SIG-M5 (cell line): ENCODE results near the gene RTN3.
"Not testable (repeated sequence)": the region's sequence is repeated elsewhere in the genome, so short reads cannot be mapped to it uniquely, and the experiment has no call there.

Experiments
- DNase-seq: peaks from one replicate; lab custom pipeline; 2025; lab: John Stamatoyannopoulos, UW

The RTN3 gene

DNA sequence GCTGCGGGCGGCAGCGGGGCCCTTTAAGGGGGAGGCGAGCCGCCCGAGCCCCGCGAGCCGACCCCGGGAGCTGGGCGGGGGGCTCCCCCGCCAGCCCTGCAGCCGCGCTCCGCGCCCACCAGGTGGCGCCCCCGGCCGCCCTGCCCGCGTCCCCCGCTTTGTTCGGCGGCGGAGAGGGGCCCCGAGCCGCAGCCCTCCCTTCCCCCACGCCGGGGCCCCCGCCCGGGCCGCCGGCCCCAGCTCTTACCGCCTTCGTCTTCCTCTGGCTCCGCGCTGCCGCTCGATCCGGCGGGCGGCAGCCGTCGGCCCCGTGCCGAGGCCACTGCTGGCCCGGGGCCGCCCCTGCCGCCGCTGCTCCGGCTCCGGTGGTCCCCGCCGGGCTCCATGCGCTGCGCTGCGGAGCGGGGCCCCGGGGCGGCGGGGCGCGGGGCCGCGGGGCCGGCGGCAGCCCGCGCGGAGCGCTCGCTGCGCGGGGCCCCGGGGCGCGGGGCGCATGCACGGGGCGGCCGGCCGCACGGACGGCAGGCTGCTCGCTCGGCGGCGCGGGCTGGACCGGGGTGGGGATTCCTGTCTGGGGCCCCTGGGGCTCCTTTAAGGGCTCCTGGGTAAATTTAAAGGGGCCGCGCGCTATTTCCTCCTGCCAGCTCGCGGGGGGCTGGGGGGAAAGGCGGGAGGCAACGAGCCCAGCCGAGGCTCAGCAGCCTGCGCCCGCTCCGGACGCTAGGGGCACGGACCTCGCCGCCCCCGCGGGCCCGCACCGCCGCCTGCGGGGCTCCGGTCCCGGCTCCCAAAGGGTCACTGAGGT, 87.1 kb downstream of the RTN3 start, which contains the start of gene ZFTA:
ZFTA (minus strand) TSS at position 539 of the 805 bp plus-strand sequence; CDS start at position 386, 153 bp downstream.
- DNase-seq: no peak

DNA sequence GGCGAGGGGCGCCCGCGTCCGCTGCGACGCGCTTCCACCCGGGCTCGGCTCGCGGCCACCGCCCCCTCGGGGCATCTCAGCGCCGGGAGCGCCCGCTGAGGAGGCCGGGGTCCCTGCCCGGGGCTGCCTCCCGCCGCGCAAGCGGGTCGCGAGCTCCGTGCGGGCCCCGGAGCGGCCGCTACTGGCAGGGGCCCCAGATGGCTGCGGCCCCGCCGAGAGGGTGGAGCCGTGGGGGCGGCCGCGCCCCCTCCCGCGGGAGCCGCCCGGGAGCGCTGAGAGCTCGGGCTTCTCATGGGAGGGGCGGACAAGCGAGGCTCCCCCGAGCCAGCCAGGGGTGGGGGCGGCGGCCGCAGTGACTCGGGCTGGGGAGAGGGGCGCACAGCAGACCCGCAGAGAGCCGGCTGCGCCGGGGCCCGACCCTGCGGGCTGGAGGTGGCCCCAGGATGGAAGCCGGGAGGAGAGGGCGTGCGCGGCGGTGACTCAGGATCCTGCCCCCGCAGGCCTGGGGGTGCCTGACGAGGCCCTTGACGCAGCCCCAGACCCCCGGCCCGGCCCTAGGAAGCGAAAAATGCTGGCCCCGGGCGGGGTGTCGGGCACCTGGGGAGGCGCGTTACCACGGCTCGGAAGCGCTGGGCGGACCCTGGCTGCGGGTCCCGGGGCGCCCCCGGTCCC, 87.9 kb downstream of the RTN3 start:
- DNase-seq: no peak

DNA sequence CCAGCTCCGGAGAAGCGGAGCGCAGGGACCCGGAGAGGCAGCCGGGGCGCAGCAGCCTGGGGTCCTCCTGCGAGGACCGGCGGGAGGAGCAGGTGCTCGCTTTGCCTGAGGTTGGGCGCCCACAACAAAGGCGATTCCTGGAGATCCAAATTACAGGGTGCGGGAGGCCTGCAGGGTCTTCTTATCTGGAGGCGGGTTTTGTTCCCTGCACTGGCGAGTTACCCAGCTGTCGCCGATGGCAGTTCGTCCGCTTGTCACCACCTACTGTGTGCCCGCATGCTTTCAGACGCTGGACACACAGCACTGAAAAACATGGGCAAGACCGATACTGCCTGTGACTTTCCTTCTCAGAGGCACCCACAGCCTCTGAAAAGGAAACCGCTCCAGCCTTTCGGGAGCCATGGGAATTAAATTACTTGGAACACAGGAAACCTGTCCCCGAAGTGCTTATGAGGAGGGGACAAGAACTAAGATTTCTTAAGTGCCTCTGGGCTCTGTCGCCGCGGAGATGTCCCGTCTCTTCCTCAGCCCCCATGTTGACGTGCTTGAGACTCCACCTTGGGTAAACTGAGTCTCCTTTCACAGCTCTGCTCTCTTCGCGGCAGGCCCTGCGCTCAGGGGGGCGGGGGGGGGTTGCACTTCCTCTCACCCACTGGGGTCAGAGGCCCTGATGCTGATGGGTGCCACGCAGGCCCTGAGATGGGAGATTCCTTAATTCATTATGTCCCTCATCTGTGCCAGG, 88.6 kb downstream of the RTN3 start:
- DNase-seq: no peak

DNA sequence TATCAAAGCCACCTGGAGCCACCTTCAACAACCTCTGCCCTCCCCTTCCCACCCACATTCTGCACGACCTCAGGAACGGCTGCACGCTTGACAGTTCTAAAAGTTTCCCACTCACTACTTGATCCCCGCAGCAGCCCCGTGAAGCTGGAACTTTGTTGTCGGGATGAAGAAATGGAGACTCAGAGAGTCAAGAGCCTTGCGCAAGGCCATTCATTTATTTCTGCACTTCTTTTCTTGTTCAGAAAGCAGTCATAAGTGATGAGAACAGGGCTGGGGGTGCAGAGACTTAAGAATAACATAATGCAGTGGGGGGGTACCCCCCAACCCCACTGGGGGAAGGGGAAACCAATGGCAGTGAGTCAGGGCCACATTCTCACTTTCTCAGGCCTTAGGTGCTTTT, 89.5 kb downstream of the RTN3 start:
- no peak for DNase-seq

DNA sequence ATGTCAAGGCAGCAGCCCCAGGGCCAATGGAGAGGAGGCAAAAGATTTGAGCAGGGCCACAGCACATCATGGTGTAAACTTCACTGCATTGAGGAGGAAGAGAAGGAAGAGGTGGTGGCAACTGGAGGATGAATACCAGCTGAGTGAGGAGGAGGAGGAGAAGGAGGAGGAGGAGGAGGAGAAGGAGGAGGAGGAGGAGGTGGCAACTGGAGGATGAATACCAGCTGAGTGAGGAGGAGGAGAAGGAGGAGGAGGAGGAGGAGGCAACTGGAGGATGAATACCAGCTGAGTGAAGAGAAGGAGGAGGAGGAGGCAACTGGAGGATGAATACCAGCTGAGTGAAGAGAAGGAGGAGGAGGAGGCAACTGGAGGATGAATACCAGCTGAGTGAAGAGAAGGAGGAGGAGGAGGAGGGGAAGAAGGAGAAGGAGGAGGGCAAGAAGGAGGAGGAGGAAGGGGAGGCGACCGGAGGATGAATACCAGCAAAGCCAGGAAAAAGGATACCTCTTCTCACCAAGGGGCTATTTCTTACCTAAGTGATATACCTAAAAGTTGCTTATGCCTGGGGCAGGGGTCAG, 90.5 kb downstream of the RTN3 start:
- DNase-seq: not testable (repeated sequence)

DNA sequence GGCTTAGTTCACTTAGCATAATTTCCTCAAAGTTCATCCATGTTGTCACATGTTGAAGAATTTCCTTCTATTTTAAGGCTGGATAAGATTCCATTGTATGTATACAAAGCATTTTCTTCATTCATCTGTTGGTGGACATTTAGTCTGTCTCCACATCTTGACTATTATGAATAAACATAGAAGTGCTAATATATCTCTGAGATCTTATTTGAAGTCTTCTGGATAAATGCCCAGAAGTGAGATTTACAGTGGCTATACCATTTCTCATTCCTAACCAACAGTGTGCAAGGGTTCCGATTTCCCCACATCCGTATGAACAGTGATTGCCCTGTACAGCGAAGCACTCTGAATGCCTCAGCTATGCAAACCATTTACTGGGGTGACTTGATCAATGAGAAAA, 93.9 kb downstream of the RTN3 start:
- DNase-seq: no peak

DNA sequence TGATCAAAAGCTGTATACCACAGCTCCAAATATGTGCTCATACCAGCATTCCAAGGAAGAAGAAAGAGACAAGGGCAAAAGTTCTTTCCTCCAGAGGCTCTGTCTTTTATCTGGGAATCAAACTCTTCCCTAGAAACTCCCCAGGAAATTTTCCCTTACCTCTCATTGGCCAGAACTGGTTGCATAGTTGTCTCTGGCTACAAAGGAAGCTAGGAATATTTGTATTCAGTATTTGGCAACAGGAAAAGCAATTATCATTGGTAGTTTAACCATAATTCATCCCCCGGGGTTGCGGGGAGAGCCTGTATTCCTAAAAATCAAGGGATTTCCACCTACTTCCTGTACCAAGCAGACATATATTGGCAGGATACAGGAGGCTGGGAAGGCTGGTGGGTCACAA, 97.7 kb downstream of the RTN3 start:
- no peak for DNase-seq

DNA sequence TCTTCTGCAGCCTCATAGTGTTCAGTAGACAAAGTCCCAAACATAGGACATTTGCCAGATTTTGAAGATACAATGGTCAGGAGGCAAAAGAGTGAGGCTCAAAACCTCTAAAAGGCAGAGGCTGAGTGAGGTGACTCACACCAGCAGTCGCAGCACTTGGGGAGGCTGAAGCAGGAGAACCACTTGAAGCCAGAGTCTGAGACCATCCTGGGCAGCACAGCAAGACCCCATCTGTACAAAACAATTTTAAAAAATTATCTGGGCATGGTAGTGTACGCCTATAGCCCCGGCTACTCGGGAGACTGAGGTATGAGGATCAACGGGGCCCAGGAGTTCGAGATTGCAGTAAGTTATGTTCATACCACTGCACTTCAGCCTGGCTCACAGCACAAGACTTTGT, 101.4 kb downstream of the RTN3 start:
- DNase-seq: no peak

DNA sequence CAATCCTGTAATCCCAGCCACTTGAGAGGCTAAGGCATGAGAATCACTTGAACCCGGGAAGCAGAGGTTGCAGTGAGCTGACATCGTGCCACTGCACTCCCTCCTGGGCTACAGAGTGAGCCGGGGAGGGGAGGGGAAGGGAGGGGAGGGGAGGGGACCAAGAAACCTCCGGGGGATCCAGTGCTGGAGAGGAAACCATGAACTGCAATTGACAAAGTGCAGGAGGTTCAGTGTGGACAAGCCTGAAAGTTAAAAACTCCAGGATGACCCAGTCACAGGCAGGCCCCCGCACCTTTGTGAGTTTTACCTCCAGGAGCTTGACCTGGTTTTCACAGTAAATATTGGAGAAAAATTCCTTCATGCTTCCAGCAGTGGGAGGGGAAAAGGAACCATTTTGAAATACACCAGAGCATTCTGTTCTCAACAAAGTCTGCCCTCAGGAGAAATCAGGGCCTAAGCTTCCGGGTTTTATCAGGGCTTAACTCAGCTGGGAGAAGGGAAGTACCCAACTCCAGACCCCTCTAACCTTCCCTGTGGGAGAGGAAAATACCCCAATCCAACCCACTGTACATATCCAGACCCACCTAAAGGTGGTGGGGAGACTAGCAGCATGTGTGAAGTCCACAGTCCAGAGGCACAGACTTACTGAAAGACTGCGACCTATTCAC, 102.8 kb downstream of the RTN3 start:
- DNase-seq: no peak

DNA sequence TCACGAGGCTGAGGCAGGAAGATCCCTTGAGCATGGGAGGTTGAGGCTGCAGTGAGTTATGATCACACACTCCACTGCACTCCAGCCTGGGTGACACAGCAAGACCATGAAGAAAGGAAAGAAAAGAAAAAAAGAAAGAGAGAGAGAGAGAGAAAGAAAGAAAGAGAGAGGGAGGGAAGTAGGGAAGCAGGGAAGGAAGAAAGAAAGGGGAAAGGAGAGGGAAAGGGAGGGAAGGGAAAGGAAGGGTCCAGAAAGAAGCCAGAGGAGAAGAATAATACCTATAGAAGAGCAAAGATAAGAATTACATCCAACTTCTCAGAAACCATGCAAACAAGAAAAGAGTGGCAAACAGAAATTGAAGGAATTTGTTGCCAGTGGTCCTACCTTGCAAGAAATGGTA, 104.5 kb downstream of the RTN3 start:
- DNase-seq: no peak

DNA sequence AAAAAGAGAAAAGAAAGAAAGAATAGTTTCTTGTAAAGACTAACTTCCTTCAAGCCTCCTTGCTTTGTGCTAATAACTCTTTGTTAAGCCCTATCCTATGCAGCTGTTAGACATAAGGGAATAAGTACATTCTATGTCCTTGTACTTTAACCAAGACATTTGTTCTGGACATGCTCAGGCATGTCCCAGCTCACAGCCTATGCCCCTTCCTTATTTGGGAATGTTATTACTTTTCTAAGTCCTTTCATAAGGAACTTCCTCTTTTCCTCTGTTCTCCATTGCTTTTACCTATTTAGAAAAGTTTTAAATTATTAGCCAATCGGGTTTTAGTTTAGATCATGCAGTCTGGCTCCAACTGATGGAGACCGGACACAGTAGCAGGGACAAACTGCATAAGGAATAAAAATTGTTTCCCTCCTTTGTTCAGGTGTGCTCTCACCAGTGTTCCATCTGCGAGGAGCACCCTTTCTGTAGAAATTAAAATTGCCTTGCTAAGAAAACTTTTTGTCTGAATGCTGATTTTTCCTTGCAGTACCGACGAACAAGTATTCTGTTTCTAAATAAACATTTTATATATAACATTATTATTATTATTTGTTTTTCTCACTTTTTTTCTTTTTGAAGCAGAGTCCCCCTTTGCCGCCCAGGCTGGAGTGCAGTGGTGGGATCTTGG, 110.3 kb downstream of the RTN3 start:
- DNase-seq: no peak

DNA sequence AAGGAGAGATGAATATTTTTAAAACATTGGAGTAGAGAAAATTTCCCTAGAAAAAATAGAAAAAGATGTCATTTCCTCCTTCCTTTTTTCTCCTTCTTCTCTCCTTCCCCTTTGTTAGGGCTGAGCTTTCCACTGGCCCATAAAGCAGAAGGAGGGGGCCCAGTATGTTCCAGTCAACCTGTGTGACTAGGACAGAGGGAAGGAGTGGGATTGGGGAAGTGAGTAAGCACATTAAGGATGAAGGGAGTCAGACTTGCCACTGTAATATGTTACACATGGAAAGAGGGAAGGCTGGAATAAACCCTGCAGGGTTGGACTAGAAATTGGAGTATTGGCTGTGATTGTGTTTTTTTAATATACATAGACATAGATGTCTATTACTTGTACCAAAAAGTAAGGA, 111.9 kb downstream of the RTN3 start:
- no peak for DNase-seq

DNA sequence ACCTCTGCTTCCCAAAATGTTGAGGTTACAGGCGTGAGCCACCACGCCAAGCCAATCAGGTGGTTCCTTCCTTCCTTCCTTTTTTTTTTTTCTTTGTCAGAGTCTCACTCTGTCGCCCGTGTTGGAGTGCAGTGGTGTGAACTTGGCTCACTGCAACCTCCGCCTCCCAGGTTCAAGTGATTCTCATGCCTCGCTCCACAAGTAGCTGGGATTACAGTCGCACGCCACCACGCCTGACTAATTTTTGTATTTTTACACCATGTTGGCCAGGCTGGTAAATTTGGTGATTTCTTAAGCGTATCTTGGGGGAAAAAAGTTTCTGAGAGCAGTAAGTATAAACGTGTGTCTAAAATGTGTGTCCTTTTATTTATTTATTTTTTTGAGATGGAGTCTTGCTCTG, 113.8 kb downstream of the RTN3 start:
- no peak for DNase-seq

DNA sequence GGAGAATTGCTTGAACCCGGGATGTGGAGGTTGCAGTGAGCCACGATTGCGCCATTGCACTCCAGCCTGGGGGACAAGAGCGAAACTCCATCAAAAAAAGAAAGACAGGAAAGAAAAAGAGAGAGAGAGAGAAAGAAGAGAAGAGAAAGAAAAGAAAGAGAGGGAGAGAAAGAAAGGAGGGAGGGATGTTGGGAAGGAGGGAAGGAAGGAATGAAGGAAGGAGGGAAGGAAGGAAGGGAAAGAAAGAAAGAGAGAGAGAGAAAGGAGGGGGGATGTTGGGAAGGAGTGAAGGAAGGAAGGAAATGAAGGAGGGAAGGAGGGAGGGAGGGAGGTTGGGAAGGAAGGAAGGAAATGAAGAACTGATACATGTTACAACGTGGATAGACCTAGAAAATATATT, 119.6 kb downstream of the RTN3 start:
- DNase-seq: no peak

DNA sequence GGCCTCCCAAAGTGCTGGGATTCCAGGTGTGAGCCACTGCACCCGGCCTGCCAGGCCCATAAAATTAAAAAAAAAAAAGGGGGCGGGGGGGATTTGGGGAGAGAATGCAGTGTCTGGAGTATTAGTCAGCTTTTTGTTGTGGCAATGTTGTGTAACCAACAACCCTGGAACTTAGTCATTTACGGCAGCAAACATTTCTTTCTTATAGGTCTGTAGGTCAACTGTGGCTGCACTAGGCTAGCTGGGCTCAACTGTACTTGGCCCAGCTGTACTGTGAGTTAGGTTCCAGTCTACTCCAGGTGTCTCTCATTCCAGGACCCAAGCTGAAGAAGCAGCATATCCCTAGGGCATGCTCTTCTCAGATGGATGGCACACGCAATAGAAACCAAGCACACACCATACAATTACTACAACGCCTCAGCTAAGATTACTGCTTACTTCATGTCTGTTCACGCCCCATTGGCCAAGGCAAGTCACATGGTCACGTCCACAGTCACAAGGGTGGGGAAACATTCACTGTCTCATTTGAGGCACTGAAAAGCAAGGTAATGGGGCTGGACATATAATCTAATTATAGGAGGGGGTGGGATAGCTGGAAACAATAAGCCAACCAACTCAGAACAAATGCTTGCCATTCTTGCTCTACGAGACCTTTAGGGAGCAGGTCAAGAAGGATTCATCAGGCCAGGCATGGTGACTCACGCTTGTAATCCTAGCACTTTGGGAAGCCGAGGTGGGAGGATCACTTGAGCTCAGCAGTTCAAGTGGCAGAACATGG, 121.5 kb downstream of the RTN3 start:
- DNase-seq: no peak

DNA sequence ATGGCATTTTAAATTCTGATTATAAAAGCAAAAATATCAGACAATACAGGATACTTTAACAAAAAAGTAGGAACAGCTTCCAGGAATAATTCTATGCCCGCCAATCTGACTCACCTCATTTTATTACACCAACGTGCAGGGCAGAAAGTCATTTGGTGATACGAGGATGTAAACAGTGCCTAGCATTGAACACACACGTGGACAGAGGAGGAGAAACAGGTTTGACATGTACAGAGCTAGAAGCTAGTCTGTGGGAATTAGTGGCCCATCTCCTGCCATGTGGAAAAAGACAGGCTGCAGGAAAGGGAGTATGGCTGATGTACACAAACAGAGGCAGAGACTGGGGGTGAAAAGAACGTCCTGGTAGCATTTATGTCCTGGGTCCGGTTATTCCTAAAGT, 123.0 kb downstream of the RTN3 start:
- DNase-seq: no peak

DNA sequence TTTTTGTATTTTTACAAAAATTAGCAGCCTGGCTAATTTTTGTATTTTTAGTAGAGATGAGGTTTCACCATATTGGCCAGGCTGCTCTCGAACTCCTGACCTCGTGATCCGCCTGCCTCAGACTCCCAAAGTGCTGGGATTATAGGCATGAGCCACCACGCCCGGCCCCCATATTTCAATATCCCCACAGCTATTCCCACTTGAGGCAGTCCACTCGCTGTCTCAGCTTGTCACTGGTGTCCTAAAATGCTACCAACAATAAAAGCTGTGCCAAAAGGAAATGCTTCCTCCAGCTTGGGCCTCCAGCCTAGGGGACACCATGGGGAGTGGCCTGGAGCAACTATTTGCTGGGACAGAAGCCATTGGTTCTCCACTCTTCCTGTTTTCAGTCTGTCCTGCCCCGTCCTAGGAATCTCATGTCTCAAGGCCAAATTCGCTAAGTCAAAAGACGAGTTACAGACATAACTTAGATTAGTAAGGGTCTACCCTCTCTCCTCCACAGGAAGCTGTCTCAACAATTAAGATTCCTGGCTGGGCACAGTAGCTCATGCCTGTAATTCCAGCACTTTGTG, 124.6 kb downstream of the RTN3 start:
- no peak for DNase-seq
